Breast epithelium (tissue), 3 donors: ENCODE measurements around the gene THADA.

Source experiments
- POLR2A ChIP-seq: fragments of 450-650 bp; IDR thresholded peaks from one replicate; pipeline ENCODE4 v1.6.1; 2016; ENCODE audit warnings: antibody characterized with exemption, mild to moderate bottlenecking, moderate library complexity
- POLR2AphosphoS5 ChIP-seq, 3 donors: sonication (generic); formaldehyde crosslinking; IDR thresholded peaks; one replicate each; pipeline ENCODE4 v1.6.1; 2017; ENCODE audit warnings: antibody characterized with exemption in 3 of 3
- TF ChIP-seq, protein P1 (sequence below), 3 donors: fragments of 450-650 bp; IDR thresholded peaks; one replicate each; pipeline ENCODE4 v1.5.1; 2016 to 2017; ENCODE audit warnings: antibody characterized with exemption in 3 of 3, mild to moderate bottlenecking in 3 of 3, moderate library complexity in 3 of 3

DNA sequence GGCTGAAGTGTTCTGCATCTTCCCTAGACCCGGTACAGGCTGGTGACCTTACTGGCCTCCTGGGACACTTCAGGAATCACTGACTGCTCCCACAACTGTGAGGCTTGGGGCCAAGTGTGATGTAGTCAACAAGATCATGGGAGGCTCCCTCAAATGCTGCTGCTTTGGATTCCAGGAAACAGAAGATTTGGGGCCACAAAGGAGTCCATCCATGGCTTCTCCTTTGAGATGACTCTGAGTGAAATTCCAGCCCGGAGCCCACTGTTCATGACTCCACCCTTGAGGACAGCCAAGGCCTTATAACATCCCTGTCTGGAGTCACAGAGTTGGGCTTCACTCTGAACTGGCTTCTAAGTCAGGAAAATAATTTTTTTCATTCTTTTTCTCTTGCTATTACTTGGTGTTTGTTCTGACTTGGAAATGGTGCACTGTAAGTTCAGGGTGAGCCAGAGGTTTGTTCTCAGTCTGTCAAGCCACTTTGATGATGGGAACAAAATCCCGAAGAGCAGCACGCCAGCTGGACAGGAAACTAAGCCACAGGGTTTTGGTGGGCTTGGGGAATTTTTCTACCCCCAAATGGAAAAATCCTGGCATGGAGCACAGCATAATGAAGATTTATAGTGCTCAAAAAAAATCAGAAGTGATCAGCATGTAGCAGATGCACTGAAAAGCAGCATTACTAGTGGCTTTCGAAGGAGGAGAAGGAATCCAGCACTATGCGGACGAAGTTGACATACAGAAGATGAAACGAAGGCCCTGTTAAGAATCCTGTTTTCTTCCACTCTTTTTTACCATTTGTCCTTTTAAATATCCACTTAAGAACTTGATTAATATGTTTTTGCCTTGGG lies 271.4 kb downstream of the THADA start:
- TF ChIP-seq, protein P1, sequence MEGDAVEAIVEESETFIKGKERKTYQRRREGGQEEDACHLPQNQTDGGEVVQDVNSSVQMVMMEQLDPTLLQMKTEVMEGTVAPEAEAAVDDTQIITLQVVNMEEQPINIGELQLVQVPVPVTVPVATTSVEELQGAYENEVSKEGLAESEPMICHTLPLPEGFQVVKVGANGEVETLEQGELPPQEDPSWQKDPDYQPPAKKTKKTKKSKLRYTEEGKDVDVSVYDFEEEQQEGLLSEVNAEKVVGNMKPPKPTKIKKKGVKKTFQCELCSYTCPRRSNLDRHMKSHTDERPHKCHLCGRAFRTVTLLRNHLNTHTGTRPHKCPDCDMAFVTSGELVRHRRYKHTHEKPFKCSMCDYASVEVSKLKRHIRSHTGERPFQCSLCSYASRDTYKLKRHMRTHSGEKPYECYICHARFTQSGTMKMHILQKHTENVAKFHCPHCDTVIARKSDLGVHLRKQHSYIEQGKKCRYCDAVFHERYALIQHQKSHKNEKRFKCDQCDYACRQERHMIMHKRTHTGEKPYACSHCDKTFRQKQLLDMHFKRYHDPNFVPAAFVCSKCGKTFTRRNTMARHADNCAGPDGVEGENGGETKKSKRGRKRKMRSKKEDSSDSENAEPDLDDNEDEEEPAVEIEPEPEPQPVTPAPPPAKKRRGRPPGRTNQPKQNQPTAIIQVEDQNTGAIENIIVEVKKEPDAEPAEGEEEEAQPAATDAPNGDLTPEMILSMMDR (IDR thresholded peaks at IDR 0.05) = no peak
- no peak for TF ChIP-seq POLR2A
- TF ChIP-seq POLR2AphosphoS5 (IDR thresholded peaks at IDR 0.05) = peak; percentile 5 to 59 (median 52)
